ENCODE measurements around the gene MYO1H. TPM values are rescaled to one million over a fixed set of nuclear protein-coding genes. Genes with fewer than 3 reads are reported as not detected.

The MYO1H gene
- total and polyA plus RNA-seq, 2 experiments from 2014 or later: not detected

GRCh38 chr12:109329686-109330085 is 18.0 kb upstream of the MYO1H start:
- Histone ChIP-seq H3K27me3 (ENCODE audit: insufficient read depth) (no peaks in the 10 kb centered on the region), H3K4me2 (no peak overlapping the region), H3F3A (replicated peaks; ENCODE audit: low read depth) (no peaks in the 10 kb centered on the region), H2AFZ (peak overlapping the region; percentile 49; the same call in 1 of the 2 replicates), H3K27ac (ENCODE audit: low read depth) (no peak overlapping the region), H3K4me1 (ENCODE audit: insufficient read depth) (no peaks in the 10 kb centered on the region), H4K20me1 (replicated peaks; ENCODE audit: insufficient read depth) (no peaks in the 10 kb centered on the region), H3K79me2 (replicated peaks; ENCODE audit: insufficient read depth) (no peaks in the 10 kb centered on the region), H3K9me2 (ENCODE audit: insufficient read depth) (no peaks in the 10 kb centered on the region), H3K36me3 (ENCODE audit: insufficient read depth) (no peaks in the 10 kb centered on the region), H3K4me3 (no peak overlapping the region)
- DNase-seq (ENCODE audit: low spot score) (no peak), ATAC-seq (no peak)
- H3K9me3 Mint-ChIP-seq: no peaks in the 10 kb centered on the region
- H3K27ac Mint-ChIP-seq: no peak overlapping the region
- H3K27me3 Mint-ChIP-seq (ENCODE audit: insufficient read depth, low read depth, poor library complexity): no peaks in the 10 kb centered on the region
- H3K4me1 Mint-ChIP-seq: peaks cover 6% of the 10 kb centered on the region; the same call in 2 of the 3 replicates
- no peak overlapping the region for H3K4me3 Mint-ChIP-seq
- H3K36me3 Mint-ChIP-seq (ENCODE audit: low read depth): no peaks in the 10 kb centered on the region
- no peak for TF ChIP-seq JUNB (IDR thresholded peaks at IDR 0.05; ENCODE audit: unreplicated experiment)
- TF ChIP-seq NANOG (IDR thresholded peaks at IDR 0.05; ENCODE audit: borderline replicate concordance): no peak
- TF ChIP-seq ZNF114 (CRISPR knock-in tag; IDR thresholded peaks at IDR 0.05): no peak

DNA sequence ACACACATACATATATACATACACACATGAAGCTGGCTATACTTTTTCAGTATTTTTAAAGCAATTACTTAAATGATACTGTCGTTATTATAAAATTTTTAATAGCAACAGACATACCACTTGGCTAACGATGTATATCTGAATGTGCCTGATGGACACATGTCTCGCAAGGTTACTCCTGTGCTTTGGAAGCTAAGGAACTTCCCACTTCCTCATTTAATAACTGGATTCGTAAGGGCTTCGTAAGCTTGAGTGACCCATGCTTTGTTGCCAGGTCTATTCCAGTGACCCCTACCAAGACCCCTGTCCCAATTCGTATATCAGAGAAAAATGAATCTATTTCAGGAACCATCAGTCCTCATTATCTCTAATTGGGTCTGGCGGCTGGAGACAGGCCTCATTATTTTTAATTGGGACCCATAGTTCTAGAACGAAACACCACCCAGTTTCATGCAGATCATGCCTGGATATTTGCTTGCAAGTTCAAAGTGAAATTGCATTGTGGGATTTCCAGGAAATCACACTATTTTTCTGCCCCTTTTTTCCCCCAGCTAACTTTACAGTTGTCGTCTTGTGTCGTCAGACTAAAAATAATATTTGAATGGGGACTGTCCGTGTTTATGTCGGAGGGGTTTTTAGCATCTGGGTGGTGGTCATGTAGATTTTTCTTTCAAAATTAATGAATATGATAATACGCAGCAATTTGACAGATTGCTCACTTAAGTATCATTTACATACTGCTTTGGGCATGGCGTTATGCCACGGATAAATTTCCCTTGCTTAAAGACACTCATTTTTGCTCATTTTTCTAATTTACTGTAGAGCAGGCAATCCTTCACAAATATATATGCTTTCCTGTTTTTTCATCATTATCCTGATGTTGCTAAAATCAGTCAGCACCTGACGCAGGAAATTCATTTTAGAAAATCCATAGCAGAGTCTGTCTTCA is 17.1 kb upstream of the MYO1H start:
- H3K4me3 Mint-ChIP-seq: no peak overlapping the region
- H3F3A ChIP-seq (replicated peaks; ENCODE audit: low read depth): no peaks in the 10 kb centered on the region
- no peaks in the 10 kb centered on the region for H3K9me2 ChIP-seq (ENCODE audit: insufficient read depth)
- H3K9me3 Mint-ChIP-seq: peaks cover 2% of the 10 kb centered on the region; the same call in 2 of the 3 replicates
- H3K36me3 ChIP-seq (ENCODE audit: insufficient read depth): no peaks in the 10 kb centered on the region
- no peaks in the 10 kb centered on the region for H3K36me3 Mint-ChIP-seq (ENCODE audit: low read depth)
- H3K4me2 ChIP-seq: no peak overlapping the region
- no peak for ATAC-seq
- H2AFZ ChIP-seq: peak overlapping the region; percentile 86; the same call in 1 of the 2 replicates
- H3K4me1 ChIP-seq (ENCODE audit: insufficient read depth): no peaks in the 10 kb centered on the region
- H3K27me3 Mint-ChIP-seq (ENCODE audit: insufficient read depth, low read depth, poor library complexity): no peaks in the 10 kb centered on the region
- H3K27me3 ChIP-seq (ENCODE audit: insufficient read depth): no peaks in the 10 kb centered on the region
- H4K20me1 ChIP-seq (replicated peaks; ENCODE audit: insufficient read depth): no peaks in the 10 kb centered on the region
- no peak overlapping the region for H3K4me3 ChIP-seq
- peaks cover 6% of the 10 kb centered on the region; the same call in 2 of the 3 replicates for H3K4me1 Mint-ChIP-seq
- H3K27ac ChIP-seq (ENCODE audit: low read depth): no peak overlapping the region
- H3K27ac Mint-ChIP-seq: no peak overlapping the region; the same call in 1 of the 2 replicates
- H3K79me2 ChIP-seq (replicated peaks; ENCODE audit: insufficient read depth): no peaks in the 10 kb centered on the region
- no peak for DNase-seq (ENCODE audit: low spot score)
- TF ChIP-seq EZH2phosphoT487 (IDR thresholded peaks at IDR 0.05; ENCODE audit: unreplicated experiment): no peak
- TF ChIP-seq, protein P1, sequence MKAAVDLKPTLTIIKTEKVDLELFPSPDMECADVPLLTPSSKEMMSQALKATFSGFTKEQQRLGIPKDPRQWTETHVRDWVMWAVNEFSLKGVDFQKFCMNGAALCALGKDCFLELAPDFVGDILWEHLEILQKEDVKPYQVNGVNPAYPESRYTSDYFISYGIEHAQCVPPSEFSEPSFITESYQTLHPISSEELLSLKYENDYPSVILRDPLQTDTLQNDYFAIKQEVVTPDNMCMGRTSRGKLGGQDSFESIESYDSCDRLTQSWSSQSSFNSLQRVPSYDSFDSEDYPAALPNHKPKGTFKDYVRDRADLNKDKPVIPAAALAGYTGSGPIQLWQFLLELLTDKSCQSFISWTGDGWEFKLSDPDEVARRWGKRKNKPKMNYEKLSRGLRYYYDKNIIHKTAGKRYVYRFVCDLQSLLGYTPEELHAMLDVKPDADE (IDR thresholded peaks at IDR 0.05): no peak
- TF ChIP-seq CREB1 (CRISPR knock-in tag; IDR thresholded peaks at IDR 0.05; ENCODE audit: low read depth): no peak
- TF ChIP-seq, protein P2, sequence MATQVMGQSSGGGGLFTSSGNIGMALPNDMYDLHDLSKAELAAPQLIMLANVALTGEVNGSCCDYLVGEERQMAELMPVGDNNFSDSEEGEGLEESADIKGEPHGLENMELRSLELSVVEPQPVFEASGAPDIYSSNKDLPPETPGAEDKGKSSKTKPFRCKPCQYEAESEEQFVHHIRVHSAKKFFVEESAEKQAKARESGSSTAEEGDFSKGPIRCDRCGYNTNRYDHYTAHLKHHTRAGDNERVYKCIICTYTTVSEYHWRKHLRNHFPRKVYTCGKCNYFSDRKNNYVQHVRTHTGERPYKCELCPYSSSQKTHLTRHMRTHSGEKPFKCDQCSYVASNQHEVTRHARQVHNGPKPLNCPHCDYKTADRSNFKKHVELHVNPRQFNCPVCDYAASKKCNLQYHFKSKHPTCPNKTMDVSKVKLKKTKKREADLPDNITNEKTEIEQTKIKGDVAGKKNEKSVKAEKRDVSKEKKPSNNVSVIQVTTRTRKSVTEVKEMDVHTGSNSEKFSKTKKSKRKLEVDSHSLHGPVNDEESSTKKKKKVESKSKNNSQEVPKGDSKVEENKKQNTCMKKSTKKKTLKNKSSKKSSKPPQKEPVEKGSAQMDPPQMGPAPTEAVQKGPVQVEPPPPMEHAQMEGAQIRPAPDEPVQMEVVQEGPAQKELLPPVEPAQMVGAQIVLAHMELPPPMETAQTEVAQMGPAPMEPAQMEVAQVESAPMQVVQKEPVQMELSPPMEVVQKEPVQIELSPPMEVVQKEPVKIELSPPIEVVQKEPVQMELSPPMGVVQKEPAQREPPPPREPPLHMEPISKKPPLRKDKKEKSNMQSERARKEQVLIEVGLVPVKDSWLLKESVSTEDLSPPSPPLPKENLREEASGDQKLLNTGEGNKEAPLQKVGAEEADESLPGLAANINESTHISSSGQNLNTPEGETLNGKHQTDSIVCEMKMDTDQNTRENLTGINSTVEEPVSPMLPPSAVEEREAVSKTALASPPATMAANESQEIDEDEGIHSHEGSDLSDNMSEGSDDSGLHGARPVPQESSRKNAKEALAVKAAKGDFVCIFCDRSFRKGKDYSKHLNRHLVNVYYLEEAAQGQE (IDR thresholded peaks at IDR 0.05; ENCODE audit: unreplicated experiment): no peak
- TF ChIP-seq JUNB (IDR thresholded peaks at IDR 0.05; ENCODE audit: unreplicated experiment): no peak
- no peak for TF ChIP-seq NANOG (IDR thresholded peaks at IDR 0.05; ENCODE audit: borderline replicate concordance)
- TF ChIP-seq ZNF114 (CRISPR knock-in tag; IDR thresholded peaks at IDR 0.05): no peak
- TF ChIP-seq ZNF331 (CRISPR knock-in tag; IDR thresholded peaks at IDR 0.05; ENCODE audit: low read depth): no peak
- TF ChIP-seq CTCF (conservative IDR thresholded peaks at IDR 0.05; ENCODE audit: low read depth in 2 of 2): no peak
- TF ChIP-seq POLR2AphosphoS5 (IDR thresholded peaks at IDR 0.05; ENCODE audit: low read depth): no peak

All from GM23338 (cell line).